Measurements from ENCODE around the gene UBE2F. TPM values are rescaled to one million over a fixed set of nuclear protein-coding genes. Genes with fewer than 3 reads are reported as not detected.

UBE2F gene
- total and polyA plus RNA-seq, 2 of the 13 experiments (the other 11 are each of a cell fraction or from before 2014, with no cell fraction given): 35.4 to 73.1 TPM

- TF ChIP-seq ZBTB40 (IDR thresholded peaks at IDR 0.05): no peak
- peak; percentile 57; the same call in 1 of the 2 replicates for TF ChIP-seq ZBTB40 (CRISPR knock-in tag; IDR thresholded peaks at IDR 0.05)
- TF ChIP-seq LCORL (IDR thresholded peaks at IDR 0.05): no peak
- peak; percentile 60; the same call in 1 of the 2 replicates for TF ChIP-seq LCORL (CRISPR knock-in tag; IDR thresholded peaks at IDR 0.05)
- 0 out of 2 replicates have a peak, but pooled peaks have one; percentile 23 for TF ChIP-seq ZBTB25 (CRISPR knock-in tag; IDR thresholded peaks at IDR 0.05)
- TF ChIP-seq NONO (IDR thresholded peaks at IDR 0.05): no peak
- TF ChIP-seq NONO (CRISPR knock-in tag; conservative IDR thresholded peaks at IDR 0.05): peak; percentile 37; the same call in 1 of the 2 replicates
- no peak for TF ChIP-seq NCOA1 (CRISPR knock-in tag; IDR thresholded peaks at IDR 0.05)
- TF ChIP-seq ZMYM3 (CRISPR knock-in tag; IDR thresholded peaks at IDR 0.05): peak; percentile 21; the same call in 1 of the 2 replicates
- 0 out of 2 replicates have a peak, but pooled peaks have one; percentile 21 for TF ChIP-seq ESRRA (CRISPR knock-in tag; IDR thresholded peaks at IDR 0.05; ENCODE audit: low read depth)
- TF ChIP-seq SALL1 (CRISPR knock-in tag; IDR thresholded peaks at IDR 0.05): peak; percentile 36; the same call in 1 of the 2 replicates
- TF ChIP-seq KMT2A (CRISPR knock-in tag; IDR thresholded peaks at IDR 0.05): 0 out of 2 replicates have a peak, but pooled peaks have one; percentile 44
- no peak for TF ChIP-seq MAFK (conservative IDR thresholded peaks at IDR 0.05 in 1 of 2, IDR thresholded peaks at IDR 0.05 in 1 of 2; ENCODE audit: low read length in 2 of 2)
- 0 out of 2 replicates have a peak, but pooled peaks have one; percentile 16 for TF ChIP-seq FOXA3 (CRISPR knock-in tag; IDR thresholded peaks at IDR 0.05)
- TF ChIP-seq ZBTB7B (CRISPR knock-in tag; IDR thresholded peaks at IDR 0.05): peak; percentile 68; the same call in 1 of the 2 replicates
- TF ChIP-seq, protein P1, sequence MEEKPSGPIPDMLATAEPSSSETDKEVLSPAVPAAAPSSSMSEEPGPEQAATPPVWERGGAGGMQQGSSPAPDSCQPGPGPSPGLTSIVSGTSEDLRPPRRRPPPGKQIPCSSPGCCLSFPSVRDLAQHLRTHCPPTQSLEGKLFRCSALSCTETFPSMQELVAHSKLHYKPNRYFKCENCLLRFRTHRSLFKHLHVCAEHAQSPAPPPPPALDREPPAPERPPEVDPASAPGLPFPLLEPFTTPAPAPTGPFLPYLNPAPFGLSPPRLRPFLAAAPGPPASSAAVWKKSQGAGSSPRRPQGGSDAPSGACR (CRISPR knock-in tag; IDR thresholded peaks at IDR 0.05): 0 out of 2 replicates have a peak, but pooled peaks have one; percentile 17
- TF ChIP-seq ZNF788 (CRISPR knock-in tag; IDR thresholded peaks at IDR 0.05; ENCODE audit: borderline replicate concordance): peak; percentile 61; the same call in 1 of the 2 replicates
These were observed 96.8 kb downstream of the UBE2F start (continued) for GRCh38 chr2:238063414-238064189.
